Thoracic aorta (tissue), 2 donors: ENCODE data around the gene REPIN1. TPM values are rescaled to one million over a fixed set of nuclear protein-coding genes. Genes with fewer than 3 reads are reported as not detected.

Experiments used
- ATAC-seq: fragments of 150-250 bp; one replicate; pipeline ENCODE4 v1.8.0; 2017; ENCODE audit warnings: low read depth; ENCODE audit not compliant: insufficient number of reproducible peaks, low FRiP score
- DNase-seq: peaks from one replicate; pipeline ENCODE4 v3.0.0-alpha.2; 2020; ENCODE audit warnings: low spot score
- H3K27ac ChIP-seq, 2 donors: fragments of 200-600 bp; sonication (generic); 1 replicate in 1 of 2; 2 replicates in 1 of 2; pipeline ENCODE4 v1.5.1; 2016; ENCODE audit warnings: mild to moderate bottlenecking in 2 of 2, moderate library complexity in 2 of 2
- H3K27me3 ChIP-seq: fragments of 200-600 bp; sonication (generic); replicated peaks from 2 replicates; pipeline ENCODE4 v1.6.0; 2016; ENCODE audit warnings: mild to moderate bottlenecking; ENCODE audit not compliant: insufficient read depth
- H3K36me3 ChIP-seq: fragments of 200-600 bp; sonication (generic); one replicate; pipeline ENCODE4 v1.5.1; 2016
- H3K4me1 ChIP-seq, 2 donors: fragments of 200-600 bp; sonication (generic); 1 replicate in 1 of 2; 2 replicates in 1 of 2; pipeline versions ENCODE4 v1.5.1 to v1.6.0; 2016; ENCODE audit warnings: low read depth in 2 of 2, mild to moderate bottlenecking in 1 of 2; ENCODE audit not compliant: control insufficient read depth in 1 of 2
- H3K4me3 ChIP-seq: fragments of 200-600 bp; sonication (generic); 2 replicates; pipeline ENCODE4 v1.5.1; 2016; ENCODE audit warnings: mild to moderate bottlenecking
- H3K9me3 ChIP-seq: fragments of 200-600 bp; sonication (generic); 2 replicates; pipeline ENCODE4 v1.5.1; 2016
- CTCF ChIP-seq: fragments of 200-600 bp; sonication (generic); IDR thresholded peaks from one replicate; pipeline ENCODE4 v1.5.1; 2019; ENCODE audit warnings: antibody characterized with exemption
- total RNA-seq, 2 donors: library from RNA; depleted of rRNA; stranded (reverse); fragments of >200 nt; gene quantifications; one replicate each; pipeline versions ENCODE4 v1.1.0 to v1.2.3, GENCODE V29; 2016

REPIN1 gene
- total RNA-seq, 2 donors from 2014 or later = 80.0 to 82.3 TPM

GRCh38 chr7:150334108-150334507, 34.5 kb upstream of the REPIN1 start:
- H3K4me1 ChIP-seq = peaks cover 0 to 5% of the 10 kb centered on the region in 2 donors
- H3K9me3 ChIP-seq = no peaks in the 10 kb centered on the region
- no peak overlapping the region for H3K27ac ChIP-seq
- no peak overlapping the region for H3K4me3 ChIP-seq
- DNase-seq = no peak
- ATAC-seq = no peak
- no peaks in the 10 kb centered on the region for H3K27me3 ChIP-seq
- TF ChIP-seq CTCF = no peak
- H3K36me3 ChIP-seq = no peaks in the 10 kb centered on the region

DNA sequence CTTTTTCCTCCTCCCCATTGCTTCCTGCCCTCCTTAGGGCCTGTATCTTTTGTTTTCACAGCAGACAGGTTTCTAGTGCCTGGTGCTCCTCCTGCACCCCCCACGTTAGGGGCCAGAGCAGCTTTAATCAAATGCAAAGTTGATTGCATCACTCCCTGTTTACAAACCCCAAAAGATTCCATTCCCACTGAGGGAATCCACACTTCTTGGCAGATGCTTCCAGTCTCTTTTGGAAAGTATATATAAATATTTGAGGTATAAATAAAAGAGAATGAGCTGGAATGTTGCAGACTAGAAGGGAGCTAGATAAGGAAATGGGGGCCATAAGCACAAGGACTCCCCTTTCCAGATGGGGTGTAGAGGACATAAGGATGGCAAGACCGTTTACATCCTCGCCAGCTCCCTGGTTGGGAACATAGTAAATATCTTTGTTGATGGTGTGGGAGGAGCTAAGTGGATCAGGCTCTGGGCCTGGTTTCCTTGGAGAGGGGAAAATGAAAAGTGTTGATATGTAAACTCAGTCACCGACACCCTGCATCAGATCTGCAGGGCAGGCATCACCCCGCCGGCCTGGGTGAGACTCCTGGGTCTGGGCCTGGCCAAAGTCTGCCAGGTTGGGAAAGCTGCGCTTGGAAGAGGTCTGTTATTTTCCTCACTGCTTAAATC, 33.4 kb upstream of the REPIN1 start:
- TF ChIP-seq CTCF = no peak
- Histone ChIP-seq H3K4me1 (peaks cover 0 to 13% of the 10 kb centered on the region in 2 donors), H3K27me3 (no peaks in the 10 kb centered on the region), H3K27ac (no peak overlapping the region), H3K4me3 (no peak overlapping the region), H3K9me3 (no peaks in the 10 kb centered on the region), H3K36me3 (no peaks in the 10 kb centered on the region)
- DNase-seq = no peak
- ATAC-seq = no peak

DNA sequence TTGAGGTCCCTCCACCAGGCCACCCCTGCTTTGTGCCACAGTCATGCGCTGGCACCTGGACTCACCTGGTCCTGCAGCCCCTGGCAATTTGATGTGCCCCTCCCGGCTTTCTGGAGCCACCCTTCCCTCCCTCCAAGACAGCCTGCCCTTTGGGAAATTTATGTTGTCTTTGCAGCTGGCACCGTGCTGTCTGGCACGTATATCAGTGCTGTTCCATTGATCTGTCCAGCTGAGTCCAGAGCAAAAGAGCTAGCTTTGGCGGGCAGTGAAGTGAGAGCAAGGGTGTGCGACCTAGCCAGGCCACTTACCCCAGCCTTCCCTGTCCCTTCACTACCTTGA, 32.9 kb upstream of the REPIN1 start:
- H3K27me3 ChIP-seq = no peaks in the 10 kb centered on the region
- no peak for DNase-seq
- H3K4me1 ChIP-seq = peaks cover 0 to 16% of the 10 kb centered on the region in 2 donors
- no peaks in the 10 kb centered on the region for H3K9me3 ChIP-seq
- TF ChIP-seq CTCF = no peak
- H3K27ac ChIP-seq = no peak overlapping the region
- no peak overlapping the region for H3K4me3 ChIP-seq
- no peaks in the 10 kb centered on the region for H3K36me3 ChIP-seq
- no peak for ATAC-seq

- no peak for ATAC-seq
- no peak overlapping the region for H3K4me3 ChIP-seq
- H3K36me3 ChIP-seq = no peaks in the 10 kb centered on the region
- no peaks in the 10 kb centered on the region for H3K27me3 ChIP-seq
- H3K4me1 ChIP-seq = peaks cover 0 to 23% of the 10 kb centered on the region in 2 donors
- DNase-seq = no peak
- no peak overlapping the region for H3K27ac ChIP-seq
- H3K9me3 ChIP-seq = no peaks in the 10 kb centered on the region
- no peak for TF ChIP-seq CTCF
Measured at GRCh38 chr7:150336746-150337145, 31.9 kb upstream of the REPIN1 start.

GRCh38 chr7:150337179-150337578, 31.4 kb upstream of the REPIN1 start:
- H3K27ac ChIP-seq = no peak overlapping the region
- ATAC-seq = no peak
- no peaks in the 10 kb centered on the region for H3K27me3 ChIP-seq
- no peaks in the 10 kb centered on the region for H3K9me3 ChIP-seq
- DNase-seq = no peak
- peaks cover 0 to 27% of the 10 kb centered on the region in 2 donors for H3K4me1 ChIP-seq
- H3K4me3 ChIP-seq = no peak overlapping the region
- no peaks in the 10 kb centered on the region for H3K36me3 ChIP-seq
- no peak for TF ChIP-seq CTCF
